Measurements from ENCODE around the gene ARHGEF2. TPM values are rescaled to one million over a fixed set of nuclear protein-coding genes. Genes with fewer than 3 reads are reported as not detected.

Gene ARHGEF2
- total RNA-seq, 1 experiment from 2014 or later = 90.1 TPM

GRCh38 chr1:155946633-155947219 lies 31.6 kb downstream of the ARHGEF2 start:
- no peaks in the 10 kb centered on the region for H3K27me3 ChIP-seq (ENCODE audit: insufficient read depth, low read length)
- BruUV-seq (replicated peaks) = no TSS peak
- peaks cover 22 to 41% of the 10 kb centered on the region in 2 experiments for H3K4me1 ChIP-seq (ENCODE audit: control insufficient read depth in 1 of 2, insufficient read depth in 2 of 2, low read length in 2 of 2)
- H4K20me1 ChIP-seq (ENCODE audit: insufficient read depth) = no peaks in the 10 kb centered on the region
- no peak overlapping the region for H3K4me2 ChIP-seq (ENCODE audit: low read length)
- H2AFZ ChIP-seq (ENCODE audit: low read depth, low read length, poor library complexity, severe bottlenecking) = no peak overlapping the region
- ATAC-seq (no peak), DNase-seq (ENCODE audit: low read depth, low spot score) (no peak)
- H3K9ac ChIP-seq (ENCODE audit: low read length) = no peak overlapping the region
- TF ChIP-seq POLR2AphosphoS5 (IDR thresholded peaks at IDR 0.05; ENCODE audit: low read depth, low read length) (no peak; the same call in 1 of the 2 replicates), ATF3 (IDR thresholded peaks at IDR 0.05) (no peak), ZNF274 (IDR thresholded peaks at IDR 0.05; ENCODE audit: low read depth, low read length) (no peak), EZH2 (IDR thresholded peaks at IDR 0.05) (no peak), JUND (IDR thresholded peaks at IDR 0.05) (no peak), ELF1 (IDR thresholded peaks at IDR 0.05; ENCODE audit: borderline replicate concordance, low read depth) (no peak), ZBTB33 (IDR thresholded peaks at IDR 0.05; ENCODE audit: extremely low read depth, insufficient replicate concordance, low read length) (no peak), ZFX (IDR thresholded peaks at IDR 0.05) (no peak), RAD21 (IDR thresholded peaks at IDR 0.05; ENCODE audit: low read depth) (no peak), EZH2phosphoT487 (IDR thresholded peaks at IDR 0.05; ENCODE audit: borderline replicate concordance) (no peak), EGR1 (IDR thresholded peaks at IDR 0.05; ENCODE audit: low read depth) (no peak), YY1 (IDR thresholded peaks at IDR 0.05; ENCODE audit: extremely low read depth, insufficient replicate concordance, low read depth, low read length) (no peak), CTCF (IDR thresholded peaks at IDR 0.05 in 2 of 3, conservative IDR thresholded peaks at IDR 0.05 in 1 of 3; ENCODE audit: borderline replicate concordance in 1 of 3, insufficient read depth in 1 of 3, low read depth in 2 of 3, low read length in 2 of 3) (no peak), CBX3 (IDR thresholded peaks at IDR 0.05; ENCODE audit: low read depth) (no peak), POLR2A (IDR thresholded peaks at IDR 0.05; ENCODE audit: borderline replicate concordance, extremely low read depth, insufficient read depth, insufficient read length) (no peak)
- no peaks in the 10 kb centered on the region for H3K9me3 ChIP-seq (ENCODE audit: control insufficient read depth in 1 of 2, insufficient read depth in 1 of 2, low read depth in 1 of 2, low read length in 2 of 2)
- peaks cover 23 to 40% of the 10 kb centered on the region in 2 experiments; a peak in 3 of 4 replicates for H3K36me3 ChIP-seq (ENCODE audit: control insufficient read depth in 1 of 2, insufficient read depth in 2 of 2, low read length in 2 of 2)
- no peak overlapping the region for H3K27ac ChIP-seq (ENCODE audit: low read depth, low read length)
- ChIA-PET RAD21 (ENCODE audit: low non-redundant PET in 1 of 2, low total read pairs in 2 of 2, uncharacterized antibody in 2 of 2, unreplicated experiment in 2 of 2) (no interaction called here), POLR2A (interaction anchor here (1.7 kb wide), 1 partner anchor 33 kb away, joined by 7 read pairs; the partner anchor contains the start of gene ARHGEF2), CTCF (no interaction called here)
- intact Hi-C loops (cut with micrococcal nuclease) = no loop called here
- no peaks in the 10 kb centered on the region for H3K79me2 ChIP-seq (ENCODE audit: insufficient read depth, low read length)
- H3K9me2 ChIP-seq (ENCODE audit: insufficient read depth) = no peaks in the 10 kb centered on the region
- H3K4me3 ChIP-seq (replicated peaks in 1 of 2; ENCODE audit: low read depth in 1 of 2, low read length in 2 of 2) = no peak overlapping the region
